H9 (cell line): Measurements from ENCODE around the gene TBXAS1. TPM values are rescaled to one million over a fixed set of nuclear protein-coding genes. Genes with fewer than 3 reads are reported as not detected.

ENCODE experiments used
- DNase-seq: peaks from one replicate; pipeline ENCODE4 v3.0.0-alpha.2; 2017
- H2AFZ ChIP-seq: one replicate; pipeline ENCODE4 v1.6.1; 2013; ENCODE audit warnings: mild to moderate bottlenecking, low read length, control low read depth, moderate library complexity
- H2AK5ac ChIP-seq: 2 replicates; pipeline ENCODE4 v1.6.1; 2013; ENCODE audit warnings: low read length, control low read depth, mixed read lengths; ENCODE audit not compliant: insufficient read length
- H2BK120ac ChIP-seq: one replicate; pipeline ENCODE4 v1.6.1; 2013; ENCODE audit warnings: low read depth, mild to moderate bottlenecking, low read length, control low read depth, inconsistent platforms; ENCODE audit not compliant: poor library complexity, severe bottlenecking
- H2BK12ac ChIP-seq: 2 replicates; pipeline ENCODE4 v1.6.1; 2013; ENCODE audit warnings: low read length, control low read depth, mixed read lengths, low read depth; ENCODE audit not compliant: insufficient read length
- H2BK15ac ChIP-seq: 2 replicates; pipeline ENCODE4 v1.6.1; 2013; ENCODE audit warnings: low read depth, low read length, control low read depth
- H2BK20ac ChIP-seq: one replicate; pipeline ENCODE4 v1.6.1; 2013; ENCODE audit warnings: low read depth, mild to moderate bottlenecking, low read length, control low read depth, inconsistent platforms; ENCODE audit not compliant: poor library complexity, severe bottlenecking
- H2BK5ac ChIP-seq: 2 replicates; pipeline ENCODE4 v1.6.1; 2013; ENCODE audit warnings: low read length, control low read depth, mixed read lengths; ENCODE audit not compliant: insufficient read length
- H3K14ac ChIP-seq: 2 replicates; pipeline ENCODE4 v1.6.1; 2013; ENCODE audit warnings: low read length, control low read depth; ENCODE audit not compliant: insufficient read depth
- H3K18ac ChIP-seq: 2 replicates; pipeline ENCODE4 v1.6.1; 2013; ENCODE audit warnings: low read depth, mild to moderate bottlenecking, mixed read lengths, low read length, control low read depth; ENCODE audit not compliant: insufficient read length
- H3K23ac ChIP-seq: 2 replicates; pipeline ENCODE4 v1.6.1; 2013; ENCODE audit warnings: low read length, control low read depth, mixed read lengths, low read depth; ENCODE audit not compliant: insufficient read length
- H3K23me2 ChIP-seq: 2 replicates; pipeline ENCODE4 v1.6.1; 2013; ENCODE audit warnings: low read depth, mild to moderate bottlenecking, mixed read lengths, low read length, control low read depth; ENCODE audit not compliant: insufficient read length, poor library complexity, severe bottlenecking
- H3K27ac ChIP-seq: 2 replicates; pipeline ENCODE4 v1.5.1; 2013; ENCODE audit warnings: low read length, control low read depth, mixed read lengths, low read depth; ENCODE audit not compliant: insufficient read length
- H3K27me3 ChIP-seq: 2 replicates; pipeline ENCODE4 v1.6.1; 2013; ENCODE audit warnings: low read length, control low read depth, inconsistent platforms; ENCODE audit not compliant: insufficient read depth
- H3K4ac ChIP-seq: 2 replicates; pipeline ENCODE4 v1.6.1; 2013; ENCODE audit warnings: low read depth, mild to moderate bottlenecking, control low read depth, inconsistent platforms, low read length, moderate library complexity
- H3K4me1 ChIP-seq: 2 replicates; pipeline ENCODE4 v1.6.1; 2013; ENCODE audit warnings: low read length, control low read depth, inconsistent platforms; ENCODE audit not compliant: insufficient read depth
- H3K4me2 ChIP-seq: 2 replicates; pipeline ENCODE4 v1.6.1; 2013; ENCODE audit warnings: low read length, control low read depth, mixed read lengths; ENCODE audit not compliant: insufficient read length, insufficient read depth
- H3K56ac ChIP-seq: 2 replicates; pipeline ENCODE4 v1.6.1; 2013; ENCODE audit warnings: low read depth, mild to moderate bottlenecking, mixed read lengths, low read length, control low read depth; ENCODE audit not compliant: insufficient read length
- H3K79me1 ChIP-seq: 2 replicates; pipeline ENCODE4 v1.6.1; 2013; ENCODE audit warnings: low read depth, mild to moderate bottlenecking, moderate library complexity, low read length, control low read depth, inconsistent platforms; ENCODE audit not compliant: insufficient read depth, poor library complexity, severe bottlenecking
- H3K79me2 ChIP-seq: 2 replicates; pipeline ENCODE4 v1.6.1; 2013; ENCODE audit warnings: low read length, control low read depth, inconsistent platforms; ENCODE audit not compliant: insufficient read depth
- H3K9ac ChIP-seq: 2 replicates; pipeline ENCODE4 v1.6.1; 2013; ENCODE audit warnings: low read length, control low read depth, mixed read lengths; ENCODE audit not compliant: insufficient read length; ENCODE audit errors: extremely low read depth
- H3K9me3 ChIP-seq: one replicate; pipeline ENCODE4 v1.6.1; 2013; ENCODE audit warnings: low read depth, low read length, inconsistent platforms; ENCODE audit not compliant: control insufficient read depth
- H3T11ph ChIP-seq: one replicate; pipeline ENCODE4 v1.6.1; 2013; ENCODE audit warnings: mild to moderate bottlenecking, low read length, control low read depth, inconsistent platforms
- H4K20me1 ChIP-seq: one replicate; pipeline ENCODE4 v1.6.1; 2013; ENCODE audit not compliant: control insufficient read depth, insufficient read length, insufficient read depth
- H4K5ac ChIP-seq: 2 replicates; pipeline ENCODE4 v1.6.1; 2013; ENCODE audit warnings: low read depth, mild to moderate bottlenecking, mixed read lengths, low read length, control low read depth; ENCODE audit not compliant: insufficient read length
- H4K8ac ChIP-seq: replicated peaks from 2 replicates; pipeline ENCODE4 v1.6.1; 2013; ENCODE audit warnings: low read length, control low read depth, mixed read lengths, low read depth; ENCODE audit not compliant: insufficient read length
- H4K91ac ChIP-seq: 2 replicates; pipeline ENCODE4 v1.6.1; 2013; ENCODE audit warnings: low read depth, mild to moderate bottlenecking, moderate library complexity, mixed read lengths, low read length, control low read depth; ENCODE audit not compliant: insufficient read length
- H3K27ac Mint-ChIP-seq, 3 experiments: 2 replicates in 2 of 3; 3 replicates in 1 of 3; pipeline ENCODE4 v1.8.0; 2020 to 2021; ENCODE audit warnings: mixed read lengths in 3 of 3, mild to moderate bottlenecking in 1 of 3, moderate library complexity in 1 of 3
- H3K27me3 Mint-ChIP-seq: 2 replicates; pipeline ENCODE4 v1.8.0; 2021; ENCODE audit warnings: low read depth, mild to moderate bottlenecking, moderate library complexity, mixed read lengths
- H3K36me3 Mint-ChIP-seq, 3 experiments: 2 replicates in 2 of 3; 3 replicates in 1 of 3; pipeline ENCODE4 v1.8.0; 2020 to 2021; ENCODE audit warnings: low read depth in 3 of 3, mixed read lengths in 3 of 3; ENCODE audit not compliant: insufficient read depth in 1 of 3
- H3K4me1 Mint-ChIP-seq, 2 experiments: 2 replicates each; pipeline ENCODE4 v1.8.0; 2020; ENCODE audit warnings: mixed read lengths in 2 of 2
- H3K4me3 Mint-ChIP-seq, 2 experiments: 2 replicates in 1 of 2; 3 replicates in 1 of 2; pipeline ENCODE4 v1.8.0; 2020 to 2021; ENCODE audit warnings: mild to moderate bottlenecking in 2 of 2, mixed read lengths in 2 of 2, moderate library complexity in 1 of 2
- H3K9me3 Mint-ChIP-seq, 2 experiments: 2 replicates in 1 of 2; 3 replicates in 1 of 2; pipeline ENCODE4 v1.8.0; 2020; ENCODE audit warnings: mild to moderate bottlenecking in 2 of 2, mixed read lengths in 2 of 2, moderate library complexity in 1 of 2
- WGBS: extraction: QIAGEN DNeasy Blood & Tissue Kit; methylation state at CpG from one replicate; pipeline ENCODE4 v1.1.7; 2013; ENCODE audit warnings: missing lambda C conversion rate, low lambda C conversion rate, mixed read lengths; ENCODE audit not compliant: insufficient read length; ENCODE audit errors: extremely low coverage; 5-methylcytosine and 5-hydroxymethylcytosine counted together
- total RNA-seq: library from RNA; stranded (reverse); gene quantifications from 2 replicates; pipeline ENCODE4 v1.2.1, GENCODE V29; 2021
- TF ChIP-seq, protein P1 (sequence below): fragments of 200-600 bp; sonication (generic); conservative IDR thresholded peaks from 3 replicates; pipeline ENCODE4 v1.8.0; 2021; ENCODE audit warnings: antibody characterized with exemption, mild to moderate bottlenecking

Gene TBXAS1
- total RNA-seq, 1 experiment from 2014 or later: 0.39 TPM

DNA sequence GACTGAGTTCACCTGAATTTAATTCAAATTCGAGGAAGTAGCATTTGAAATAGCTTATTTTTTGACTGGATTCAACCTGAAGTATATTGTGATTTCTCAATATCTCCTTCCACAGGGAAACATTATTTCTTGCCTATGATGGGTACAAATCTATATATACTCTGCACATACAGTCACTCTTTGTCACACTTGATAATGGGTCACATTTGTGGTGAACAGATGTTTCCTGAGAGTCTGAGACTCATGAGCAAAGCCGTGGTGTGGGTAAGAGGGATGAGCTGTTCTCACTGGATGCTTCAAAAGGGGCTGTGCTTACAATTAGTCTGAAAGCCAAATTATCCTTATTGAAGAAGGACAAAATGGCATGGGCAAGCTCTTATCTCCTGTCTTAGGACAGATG, 18.0 kb upstream of the TBXAS1 start:
- peaks cover 0 to 3% of the 10 kb centered on the region in 2 experiments; a peak in 1 of 5 replicates for H3K9me3 Mint-ChIP-seq
- no peaks in the 10 kb centered on the region for H4K20me1 ChIP-seq
- no CpG with 5 or more reads among the region's 2 CpGs for WGBS
- no peak overlapping the region for H4K91ac ChIP-seq
- H3K79me2 ChIP-seq: no peaks in the 10 kb centered on the region
- no peak overlapping the region for H2AK5ac ChIP-seq
- H3K27ac ChIP-seq: no peak overlapping the region
- H2BK12ac ChIP-seq: no peak overlapping the region
- H3K9me3 ChIP-seq: no peaks in the 10 kb centered on the region
- no peaks in the 10 kb centered on the region for H3K79me1 ChIP-seq
- no peak overlapping the region for H3K27ac Mint-ChIP-seq
- H3K36me3 Mint-ChIP-seq: peaks cover 0 to 2% (median 0%) of the 10 kb centered on the region in 3 experiments; a peak in 1 of 7 replicates
- no peak overlapping the region for H2BK15ac ChIP-seq
- no peak overlapping the region for H2BK20ac ChIP-seq
- no peak overlapping the region for H2BK5ac ChIP-seq
- no peak overlapping the region for H2BK120ac ChIP-seq
- H3K9ac ChIP-seq: no peak overlapping the region
- H2AFZ ChIP-seq: no peak overlapping the region
- no peak overlapping the region for H4K8ac ChIP-seq
- no peak overlapping the region for H3T11ph ChIP-seq
- H3K4me3 Mint-ChIP-seq: no peak overlapping the region
- no peak overlapping the region for H3K18ac ChIP-seq
- H3K23me2 ChIP-seq: no peaks in the 10 kb centered on the region
- TF ChIP-seq, protein P1, sequence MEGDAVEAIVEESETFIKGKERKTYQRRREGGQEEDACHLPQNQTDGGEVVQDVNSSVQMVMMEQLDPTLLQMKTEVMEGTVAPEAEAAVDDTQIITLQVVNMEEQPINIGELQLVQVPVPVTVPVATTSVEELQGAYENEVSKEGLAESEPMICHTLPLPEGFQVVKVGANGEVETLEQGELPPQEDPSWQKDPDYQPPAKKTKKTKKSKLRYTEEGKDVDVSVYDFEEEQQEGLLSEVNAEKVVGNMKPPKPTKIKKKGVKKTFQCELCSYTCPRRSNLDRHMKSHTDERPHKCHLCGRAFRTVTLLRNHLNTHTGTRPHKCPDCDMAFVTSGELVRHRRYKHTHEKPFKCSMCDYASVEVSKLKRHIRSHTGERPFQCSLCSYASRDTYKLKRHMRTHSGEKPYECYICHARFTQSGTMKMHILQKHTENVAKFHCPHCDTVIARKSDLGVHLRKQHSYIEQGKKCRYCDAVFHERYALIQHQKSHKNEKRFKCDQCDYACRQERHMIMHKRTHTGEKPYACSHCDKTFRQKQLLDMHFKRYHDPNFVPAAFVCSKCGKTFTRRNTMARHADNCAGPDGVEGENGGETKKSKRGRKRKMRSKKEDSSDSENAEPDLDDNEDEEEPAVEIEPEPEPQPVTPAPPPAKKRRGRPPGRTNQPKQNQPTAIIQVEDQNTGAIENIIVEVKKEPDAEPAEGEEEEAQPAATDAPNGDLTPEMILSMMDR: no peak
- DNase-seq: no peak
- no peak overlapping the region for H4K5ac ChIP-seq
- H3K23ac ChIP-seq: no peak overlapping the region
- no peaks in the 10 kb centered on the region for H3K27me3 ChIP-seq
- peaks cover 8% of the 10 kb centered on the region for H3K27me3 Mint-ChIP-seq
- H3K14ac ChIP-seq: no peak overlapping the region
- no peak overlapping the region for H3K4ac ChIP-seq
- no peak overlapping the region for H3K56ac ChIP-seq
- H3K4me1 Mint-ChIP-seq: peaks cover 0 to 5% of the 10 kb centered on the region in 2 experiments; a peak in 2 of 4 replicates
- H3K4me1 ChIP-seq: no peaks in the 10 kb centered on the region
- no peak overlapping the region for H3K4me2 ChIP-seq
